Esophagus mucosa (tissue), 1 donor: ENCODE measurements around the gene GPR6. TPM values are rescaled to one million over a fixed set of nuclear protein-coding genes. Genes with fewer than 3 reads are reported as not detected.

Experiments used
- ATAC-seq: fragments of 200-7000 bp; cut with Tn5 transposase; one replicate; pipeline ENCODE4 v1.9.1; 2020
- total RNA-seq: library from RNA; stranded (reverse); gene quantifications from one replicate; pipeline ENCODE4 v1.2.4, GENCODE V29; 2023
- donor health status: DM: yes; HTN: yes; CAD: no.

The GPR6 gene
- not detected for total RNA-seq

GRCh38 chr6:109978174-109979032 is at the start of gene GPR6:
GPR6 (plus strand) TSS chr6:109978311; CDS start chr6:109979113, 802 bp downstream.
- peak; percentile 82 for ATAC-seq

- ATAC-seq = no peak
Measured at GRCh38 chr6:109934293-109934692, 43.8 kb upstream of the GPR6 start.

- ATAC-seq = no peak
Measured at GRCh38 chr6:109939654-109940053, 38.5 kb upstream of the GPR6 start.

GRCh38 chr6:109944448-109944847 is 33.7 kb upstream of the GPR6 start:
- peak; percentile 86 for ATAC-seq

GRCh38 chr6:109945091-109945490 is 33.0 kb upstream of the GPR6 start:
- ATAC-seq = no peak

GRCh38 chr6:109946979-109947378 is 31.1 kb upstream of the GPR6 start:
- ATAC-seq = no peak

GRCh38 chr6:109949281-109950065 is 28.6 kb upstream of the GPR6 start:
- no peak for ATAC-seq

GRCh38 chr6:109955491-109955890 is 22.6 kb upstream of the GPR6 start:
- ATAC-seq = no peak

- ATAC-seq = no peak
Measured at GRCh38 chr6:109958626-109959025, 19.5 kb upstream of the GPR6 start.

GRCh38 chr6:109961611-109962041 is 16.5 kb upstream of the GPR6 start:
- no peak for ATAC-seq

- ATAC-seq = no peak
Measured at GRCh38 chr6:109962271-109962670, 15.8 kb upstream of the GPR6 start.

- ATAC-seq = peak; percentile 89
Measured at GRCh38 chr6:109963598-109964170, 14.4 kb upstream of the GPR6 start.

GRCh38 chr6:109964949-109965348 is 13.2 kb upstream of the GPR6 start:
- peak; percentile 50 for ATAC-seq

- no peak for ATAC-seq
Measured at GRCh38 chr6:109966299-109966698, 11.8 kb upstream of the GPR6 start.

- ATAC-seq = no peak
Measured at GRCh38 chr6:109977791-109978173, 329 bp upstream of the GPR6 start.

- peak; percentile 22 for ATAC-seq
Measured at GRCh38 chr6:109979033-109979921, 1.2 kb downstream of the GPR6 start.

- ATAC-seq = no peak
Measured at GRCh38 chr6:109984410-109984809, 6.3 kb downstream of the GPR6 start.

GRCh38 chr6:109987196-109987595 is 9.1 kb downstream of the GPR6 start:
- ATAC-seq = no peak

GRCh38 chr6:109991201-109992101 is 13.3 kb downstream of the GPR6 start:
- ATAC-seq = no peak

GRCh38 chr6:109998159-109998785 is 20.2 kb downstream of the GPR6 start:
- no peak for ATAC-seq

- ATAC-seq = no peak
Measured at GRCh38 chr6:109999740-110000139, 21.6 kb downstream of the GPR6 start.
